ENCODE data around the gene TMC8.

DNA sequence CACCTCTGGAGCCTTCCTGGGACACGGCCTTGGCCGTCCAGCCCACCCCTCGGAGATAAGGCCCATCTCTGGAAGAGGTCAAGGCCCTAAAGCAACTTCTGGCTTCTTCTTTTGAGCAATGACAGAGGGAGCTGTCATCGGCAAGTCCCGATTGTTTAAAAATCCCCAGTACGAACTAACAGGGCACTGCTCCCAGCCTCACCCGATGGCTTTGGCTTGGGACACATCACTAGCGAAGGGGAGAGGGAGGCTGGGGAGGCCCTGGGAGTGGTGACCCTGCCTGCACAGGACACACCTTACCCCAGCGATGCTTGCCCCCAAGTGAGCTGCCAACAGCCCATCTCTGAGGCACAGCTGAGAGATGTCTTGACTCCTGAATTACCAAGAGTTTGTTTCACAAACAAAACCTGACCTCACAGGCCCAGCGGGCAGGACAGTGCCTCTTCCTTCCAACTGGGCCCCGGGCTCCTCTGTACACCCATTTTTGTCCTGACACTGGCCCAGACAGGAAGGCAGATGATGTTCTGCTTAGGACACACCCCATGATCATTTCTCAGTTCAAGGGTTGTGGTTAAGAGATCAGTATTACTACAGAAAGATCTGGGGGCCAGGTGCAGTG, 42.6 kb downstream of the TMC8 start:
- TF ChIP-seq SMC3 (IDR thresholded peaks at IDR 0.05; ENCODE audit: low read depth, low read length) (no peak), RFX5 (IDR thresholded peaks at IDR 0.05; ENCODE audit: low read length) (no peak), FOXM1 (IDR thresholded peaks at IDR 0.05; ENCODE audit: low read depth) (no peak), TAF1 (IDR thresholded peaks at IDR 0.05; ENCODE audit: borderline replicate concordance, low read depth, low read length) (no peak), RAD21 (IDR thresholded peaks at IDR 0.05; ENCODE audit: low read length) (no peak), GATA2 (CRISPR knock-in tag; IDR thresholded peaks at IDR 0.05) (no peak), EP300 (IDR thresholded peaks at IDR 0.05; ENCODE audit: borderline replicate concordance in 1 of 2, low read depth in 1 of 2, low read length in 1 of 2) (no peak)
- TF ChIP-seq, protein P1, sequence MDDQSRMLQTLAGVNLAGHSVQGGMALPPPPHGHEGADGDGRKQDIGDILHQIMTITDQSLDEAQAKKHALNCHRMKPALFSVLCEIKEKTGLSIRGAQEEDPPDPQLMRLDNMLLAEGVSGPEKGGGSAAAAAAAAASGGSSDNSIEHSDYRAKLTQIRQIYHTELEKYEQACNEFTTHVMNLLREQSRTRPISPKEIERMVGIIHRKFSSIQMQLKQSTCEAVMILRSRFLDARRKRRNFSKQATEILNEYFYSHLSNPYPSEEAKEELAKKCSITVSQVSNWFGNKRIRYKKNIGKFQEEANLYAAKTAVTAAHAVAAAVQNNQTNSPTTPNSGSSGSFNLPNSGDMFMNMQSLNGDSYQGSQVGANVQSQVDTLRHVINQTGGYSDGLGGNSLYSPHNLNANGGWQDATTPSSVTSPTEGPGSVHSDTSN (IDR thresholded peaks at IDR 0.05) = no peak
- TF ChIP-seq, protein P2, sequence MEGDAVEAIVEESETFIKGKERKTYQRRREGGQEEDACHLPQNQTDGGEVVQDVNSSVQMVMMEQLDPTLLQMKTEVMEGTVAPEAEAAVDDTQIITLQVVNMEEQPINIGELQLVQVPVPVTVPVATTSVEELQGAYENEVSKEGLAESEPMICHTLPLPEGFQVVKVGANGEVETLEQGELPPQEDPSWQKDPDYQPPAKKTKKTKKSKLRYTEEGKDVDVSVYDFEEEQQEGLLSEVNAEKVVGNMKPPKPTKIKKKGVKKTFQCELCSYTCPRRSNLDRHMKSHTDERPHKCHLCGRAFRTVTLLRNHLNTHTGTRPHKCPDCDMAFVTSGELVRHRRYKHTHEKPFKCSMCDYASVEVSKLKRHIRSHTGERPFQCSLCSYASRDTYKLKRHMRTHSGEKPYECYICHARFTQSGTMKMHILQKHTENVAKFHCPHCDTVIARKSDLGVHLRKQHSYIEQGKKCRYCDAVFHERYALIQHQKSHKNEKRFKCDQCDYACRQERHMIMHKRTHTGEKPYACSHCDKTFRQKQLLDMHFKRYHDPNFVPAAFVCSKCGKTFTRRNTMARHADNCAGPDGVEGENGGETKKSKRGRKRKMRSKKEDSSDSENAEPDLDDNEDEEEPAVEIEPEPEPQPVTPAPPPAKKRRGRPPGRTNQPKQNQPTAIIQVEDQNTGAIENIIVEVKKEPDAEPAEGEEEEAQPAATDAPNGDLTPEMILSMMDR (IDR thresholded peaks at IDR 0.05) = no peak
- TF ChIP-seq, protein P3, sequence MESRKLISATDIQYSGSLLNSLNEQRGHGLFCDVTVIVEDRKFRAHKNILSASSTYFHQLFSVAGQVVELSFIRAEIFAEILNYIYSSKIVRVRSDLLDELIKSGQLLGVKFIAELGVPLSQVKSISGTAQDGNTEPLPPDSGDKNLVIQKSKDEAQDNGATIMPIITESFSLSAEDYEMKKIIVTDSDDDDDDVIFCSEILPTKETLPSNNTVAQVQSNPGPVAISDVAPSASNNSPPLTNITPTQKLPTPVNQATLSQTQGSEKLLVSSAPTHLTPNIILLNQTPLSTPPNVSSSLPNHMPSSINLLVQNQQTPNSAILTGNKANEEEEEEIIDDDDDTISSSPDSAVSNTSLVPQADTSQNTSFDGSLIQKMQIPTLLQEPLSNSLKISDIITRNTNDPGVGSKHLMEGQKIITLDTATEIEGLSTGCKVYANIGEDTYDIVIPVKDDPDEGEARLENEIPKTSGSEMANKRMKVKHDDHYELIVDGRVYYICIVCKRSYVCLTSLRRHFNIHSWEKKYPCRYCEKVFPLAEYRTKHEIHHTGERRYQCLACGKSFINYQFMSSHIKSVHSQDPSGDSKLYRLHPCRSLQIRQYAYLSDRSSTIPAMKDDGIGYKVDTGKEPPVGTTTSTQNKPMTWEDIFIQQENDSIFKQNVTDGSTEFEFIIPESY (IDR thresholded peaks at IDR 0.05; ENCODE audit: borderline replicate concordance, low read depth) = no peak
- TF ChIP-seq, protein P4, sequence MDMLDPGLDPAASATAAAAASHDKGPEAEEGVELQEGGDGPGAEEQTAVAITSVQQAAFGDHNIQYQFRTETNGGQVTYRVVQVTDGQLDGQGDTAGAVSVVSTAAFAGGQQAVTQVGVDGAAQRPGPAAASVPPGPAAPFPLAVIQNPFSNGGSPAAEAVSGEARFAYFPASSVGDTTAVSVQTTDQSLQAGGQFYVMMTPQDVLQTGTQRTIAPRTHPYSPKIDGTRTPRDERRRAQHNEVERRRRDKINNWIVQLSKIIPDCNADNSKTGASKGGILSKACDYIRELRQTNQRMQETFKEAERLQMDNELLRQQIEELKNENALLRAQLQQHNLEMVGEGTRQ (IDR thresholded peaks at IDR 0.05; ENCODE audit: borderline replicate concordance, low read depth, low read length) = no peak
- TF ChIP-seq, protein P5, sequence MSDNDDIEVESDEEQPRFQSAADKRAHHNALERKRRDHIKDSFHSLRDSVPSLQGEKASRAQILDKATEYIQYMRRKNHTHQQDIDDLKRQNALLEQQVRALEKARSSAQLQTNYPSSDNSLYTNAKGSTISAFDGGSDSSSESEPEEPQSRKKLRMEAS (IDR thresholded peaks at IDR 0.05; ENCODE audit: low read depth) = no peak
- TF ChIP-seq, protein P6, sequence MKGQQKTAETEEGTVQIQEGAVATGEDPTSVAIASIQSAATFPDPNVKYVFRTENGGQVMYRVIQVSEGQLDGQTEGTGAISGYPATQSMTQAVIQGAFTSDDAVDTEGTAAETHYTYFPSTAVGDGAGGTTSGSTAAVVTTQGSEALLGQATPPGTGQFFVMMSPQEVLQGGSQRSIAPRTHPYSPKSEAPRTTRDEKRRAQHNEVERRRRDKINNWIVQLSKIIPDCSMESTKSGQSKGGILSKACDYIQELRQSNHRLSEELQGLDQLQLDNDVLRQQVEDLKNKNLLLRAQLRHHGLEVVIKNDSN (IDR thresholded peaks at IDR 0.05; ENCODE audit: borderline replicate concordance, low read depth) = no peak

Measured in SK-N-SH (cell line).